HG03378 (cell line): Measurements from ENCODE around the gene ATF6.
"Not testable (repeated sequence)": the region's sequence is repeated elsewhere in the genome, so short reads cannot be mapped to it uniquely, and the experiment has no call there.

Source experiments
- ATAC-seq: cut with Tn5 transposase; IDR thresholded peaks from one replicate; pipeline ENCODE4 v1.9.1; 2021; ENCODE audit warnings: mild to moderate bottlenecking, moderate library complexity; ENCODE audit not compliant: unreplicated experiment

Gene ATF6

DNA sequence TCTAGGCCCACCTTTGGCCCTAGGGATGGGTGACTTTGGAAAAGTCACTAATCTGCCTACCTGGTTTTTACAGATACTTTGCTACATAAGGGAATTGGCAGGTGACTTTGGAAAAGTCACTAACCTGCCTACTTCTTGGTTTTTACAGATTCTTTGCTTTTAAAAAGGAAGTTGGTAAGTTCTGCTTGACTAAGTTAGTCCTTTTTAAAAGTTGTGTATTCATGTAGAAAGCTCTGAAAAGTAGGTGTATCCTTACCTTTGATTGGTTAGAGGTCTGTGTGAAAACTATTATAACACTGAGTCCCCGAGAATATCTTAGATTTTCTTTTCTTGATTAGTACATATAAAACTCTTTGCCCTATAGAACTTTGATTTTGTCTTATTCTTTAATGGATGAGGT, 12.4 kb downstream of the ATF6 start:
- no peak for ATAC-seq

DNA sequence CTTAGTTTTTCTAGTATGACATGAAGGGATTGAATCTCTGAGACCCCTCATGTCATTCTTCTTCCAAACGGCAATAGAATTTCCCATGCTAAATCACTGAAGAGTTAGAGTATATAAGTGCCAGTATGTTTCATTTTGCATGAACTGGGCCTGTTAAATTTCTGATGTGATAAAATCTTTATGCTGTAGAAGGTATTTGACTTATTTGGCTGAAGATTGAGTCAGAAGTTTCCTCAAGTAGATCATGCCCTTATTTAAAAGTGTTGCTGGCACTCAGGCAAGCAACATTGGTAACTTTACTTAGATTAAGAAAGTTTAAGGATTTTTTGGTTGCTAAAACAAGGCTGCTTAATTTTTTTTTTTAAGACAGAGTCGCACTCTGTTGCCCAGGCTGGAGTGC, 13.3 kb downstream of the ATF6 start:
- ATAC-seq, result no peak

DNA sequence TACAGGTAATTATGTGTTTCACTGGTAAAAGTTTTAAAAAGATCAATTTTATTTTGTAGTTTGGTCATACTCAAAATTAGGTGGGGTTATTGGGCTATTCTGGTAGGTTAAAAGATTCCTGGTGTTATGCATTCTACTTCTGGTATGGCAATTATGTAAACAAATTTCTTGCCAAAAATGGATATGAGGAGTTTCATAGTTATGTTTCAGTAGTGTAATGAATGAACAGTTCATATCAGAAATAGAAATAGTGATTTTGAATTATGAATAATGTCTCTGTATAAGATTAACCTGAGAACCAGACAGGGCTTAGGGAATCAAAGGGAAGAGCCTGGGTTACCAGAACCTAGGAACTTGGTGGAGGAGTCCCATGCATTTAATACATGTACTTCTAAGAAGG, 15.9 kb downstream of the ATF6 start:
- ATAC-seq, result no peak

DNA sequence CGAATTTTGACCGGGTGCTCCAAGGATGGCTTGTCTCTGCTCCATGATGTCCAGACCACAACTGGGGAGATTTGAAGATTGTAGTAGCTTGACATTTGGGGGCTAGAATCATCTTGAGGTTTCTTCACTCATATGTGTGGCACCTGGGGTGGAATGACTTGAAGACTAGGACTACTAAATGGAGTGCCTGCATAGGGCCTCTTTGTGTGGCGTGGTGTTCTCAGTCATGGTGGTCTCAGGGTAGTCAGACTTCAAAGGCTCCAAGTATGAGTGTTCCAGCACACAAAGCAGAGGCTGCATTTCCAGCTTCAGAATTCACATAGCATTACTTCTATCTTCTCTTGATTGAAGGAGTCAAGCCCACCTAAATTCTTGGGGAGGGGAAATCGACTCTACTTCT, 16.8 kb downstream of the ATF6 start:
- ATAC-seq, result no peak

DNA sequence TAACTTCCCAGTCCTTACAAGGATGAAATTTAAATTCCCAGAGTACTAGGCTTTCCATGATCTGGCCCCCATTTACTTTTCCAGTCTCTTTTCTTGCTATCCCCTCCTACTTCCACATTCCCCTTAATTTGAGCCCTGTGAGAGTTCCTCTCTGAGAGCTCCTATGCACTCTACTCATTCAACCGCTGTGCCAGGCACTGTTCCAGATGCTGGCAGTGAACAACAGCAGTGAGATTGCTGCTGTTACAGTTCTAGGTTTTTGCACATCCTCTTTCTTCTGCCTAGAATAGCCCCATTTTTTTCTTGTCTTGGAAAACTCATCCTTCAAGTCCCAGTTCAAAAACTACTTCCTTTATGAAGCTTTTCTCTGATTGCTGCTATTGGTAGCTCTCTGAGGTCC, 18.8 kb downstream of the ATF6 start:
- no peak for ATAC-seq

DNA sequence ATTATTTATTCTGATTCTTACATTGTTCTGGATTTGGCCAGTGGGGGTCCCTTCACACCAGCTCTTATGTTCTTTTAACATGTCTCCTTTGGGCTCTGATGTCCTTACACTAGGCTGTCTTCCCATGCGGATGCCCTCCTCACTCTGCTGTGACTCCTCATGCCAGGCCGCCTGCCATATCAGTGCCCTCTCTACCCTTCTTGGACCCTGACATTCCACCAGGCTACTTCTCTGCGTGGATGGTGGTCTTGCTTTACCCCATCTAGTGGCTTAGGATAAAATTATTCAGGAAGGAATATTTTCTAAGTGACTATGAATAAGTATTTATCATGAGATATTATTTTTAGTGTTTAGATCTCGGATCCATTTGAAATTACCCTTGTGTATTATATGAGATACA, 21.2 kb downstream of the ATF6 start:
- no peak for ATAC-seq

DNA sequence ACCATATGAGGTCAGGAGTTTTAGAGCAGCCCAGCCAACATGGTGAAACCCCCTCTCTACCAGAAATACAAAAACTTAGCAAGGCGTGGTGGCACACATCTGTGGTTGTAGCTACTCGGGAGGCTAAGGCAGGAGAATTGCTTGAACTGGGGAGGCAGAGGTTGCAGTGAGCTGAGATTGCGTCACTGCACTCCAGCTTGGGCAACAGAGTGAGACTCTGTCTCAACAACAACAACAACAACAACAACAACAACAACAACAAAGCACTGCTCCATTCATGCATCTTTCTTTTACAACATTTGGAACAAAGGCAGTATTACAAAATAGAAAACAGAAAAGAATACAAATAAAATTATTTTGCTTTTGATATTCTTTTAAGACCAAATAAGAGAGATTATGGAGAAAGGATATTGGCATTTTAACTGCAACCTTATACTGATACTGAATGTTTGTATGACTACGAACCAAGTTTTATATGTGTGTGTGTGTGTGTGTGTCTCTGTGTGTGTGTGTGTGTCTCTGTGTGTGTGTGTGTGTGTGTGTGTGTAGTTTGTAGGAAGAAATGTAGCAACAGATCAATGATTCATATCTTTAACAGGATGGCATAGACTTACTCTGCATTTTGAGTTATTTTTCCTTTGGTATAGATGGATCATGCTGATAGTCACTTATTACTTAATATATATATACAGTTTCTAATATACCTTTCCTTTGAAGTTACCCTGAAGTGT, 24.6 kb downstream of the ATF6 start:
- ATAC-seq, result no peak

DNA sequence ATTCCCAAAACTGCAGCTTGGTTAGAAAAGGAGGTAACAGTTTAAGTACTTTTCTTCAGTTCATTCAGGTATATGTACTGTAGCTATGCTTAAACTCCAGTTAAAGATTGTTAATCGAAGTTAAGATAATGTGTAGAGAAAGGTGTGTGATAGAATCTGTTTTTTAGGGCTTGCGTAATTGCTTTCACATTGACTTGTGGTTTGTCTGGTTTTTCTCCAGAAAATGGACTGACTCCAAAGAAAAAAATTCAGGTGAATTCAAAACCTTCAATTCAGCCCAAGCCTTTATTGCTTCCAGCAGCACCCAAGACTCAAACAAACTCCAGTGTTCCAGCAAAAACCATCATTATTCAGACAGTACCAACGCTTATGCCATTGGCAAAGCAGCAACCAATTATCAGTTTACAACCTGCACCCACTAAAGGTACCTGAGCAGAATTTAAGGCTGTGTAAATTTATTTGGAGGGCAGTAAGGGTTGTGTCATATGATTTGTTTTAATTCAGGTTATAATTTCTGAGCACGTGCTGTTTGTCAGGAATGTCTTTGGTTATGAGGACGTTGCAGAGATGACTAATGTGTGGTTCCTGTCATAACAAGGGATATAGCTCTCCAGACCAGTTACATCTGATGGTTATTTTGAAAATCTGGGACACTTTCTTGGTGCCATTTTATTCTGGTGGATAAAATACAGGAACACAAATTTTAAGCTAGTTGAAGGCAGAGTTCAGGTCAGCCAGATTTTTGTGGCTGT, 26.0 kb downstream of the ATF6 start:
- no peak for ATAC-seq

DNA sequence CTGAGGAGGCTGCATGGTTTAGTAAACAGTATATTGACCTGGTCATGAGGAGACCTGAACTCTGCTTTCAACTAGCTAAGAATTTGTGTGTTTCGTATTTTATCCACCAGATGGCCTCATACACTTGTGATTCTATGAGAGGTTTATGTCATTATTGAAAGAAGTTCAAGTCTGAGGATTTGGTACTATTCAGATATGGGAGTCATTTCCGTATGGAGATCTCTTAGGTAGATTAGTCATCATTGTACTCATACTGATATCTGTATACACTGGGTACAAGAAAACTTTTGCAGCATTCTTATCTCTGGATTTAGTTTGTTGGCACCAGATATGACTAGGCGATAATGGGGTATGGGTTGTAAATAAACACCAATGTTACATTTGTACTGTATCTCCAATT, 26.6 kb downstream of the ATF6 start:
- ATAC-seq, result peak; percentile 81

DNA sequence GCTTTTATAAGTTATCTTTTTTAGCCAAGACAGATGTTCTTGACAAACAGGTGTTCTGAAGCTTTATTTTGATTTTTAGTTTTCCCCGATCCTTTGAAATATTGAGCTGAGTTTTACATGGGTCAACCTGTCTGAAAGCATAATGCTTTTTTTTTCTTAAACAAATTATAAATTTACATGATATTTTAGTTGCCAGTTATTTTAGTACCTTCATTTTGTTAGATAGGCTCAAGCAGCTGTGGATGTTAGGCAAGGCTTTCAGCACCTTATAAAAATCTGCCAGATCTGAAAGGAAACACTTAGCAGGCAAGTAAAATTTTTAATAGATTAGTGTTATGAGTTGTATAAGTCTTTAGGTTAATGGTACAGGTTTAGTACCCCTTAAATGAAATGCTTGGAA, 33.7 kb downstream of the ATF6 start:
- no peak for ATAC-seq

DNA sequence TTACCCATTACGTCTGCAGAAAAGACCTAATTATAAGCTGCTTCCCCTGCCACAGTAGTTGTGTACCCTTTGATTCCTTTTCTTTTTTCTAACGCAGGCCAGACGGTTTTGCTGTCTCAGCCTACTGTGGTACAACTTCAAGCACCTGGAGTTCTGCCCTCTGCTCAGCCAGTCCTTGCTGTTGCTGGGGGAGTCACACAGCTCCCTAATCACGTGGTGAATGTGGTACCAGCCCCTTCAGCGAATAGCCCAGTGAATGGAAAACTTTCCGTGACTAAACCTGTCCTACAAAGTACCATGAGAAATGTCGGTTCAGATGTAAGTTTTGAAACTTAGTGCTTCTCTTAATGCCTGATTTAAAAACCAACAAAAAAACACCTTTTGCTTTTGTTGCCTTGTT, 35.8 kb downstream of the ATF6 start:
- no peak for ATAC-seq

DNA sequence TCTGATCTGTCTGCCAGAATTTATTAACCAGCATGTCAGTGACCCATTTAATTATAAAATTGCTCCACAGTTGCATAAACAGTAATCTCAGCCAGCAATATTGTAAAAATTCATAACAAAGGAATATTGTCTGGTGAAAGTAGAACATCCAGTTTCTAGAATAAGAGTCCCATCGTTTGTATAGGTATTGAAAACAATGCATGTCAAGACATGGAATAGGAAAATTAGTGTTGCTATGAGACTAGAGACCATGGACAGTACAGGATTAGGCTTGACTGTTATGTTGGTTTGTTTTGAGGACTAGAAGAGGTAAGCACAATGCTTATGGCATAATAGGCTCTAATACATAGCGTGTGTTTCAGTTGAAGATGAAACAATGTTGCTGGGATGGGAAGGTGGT, 37.1 kb downstream of the ATF6 start:
- ATAC-seq, result no peak

DNA sequence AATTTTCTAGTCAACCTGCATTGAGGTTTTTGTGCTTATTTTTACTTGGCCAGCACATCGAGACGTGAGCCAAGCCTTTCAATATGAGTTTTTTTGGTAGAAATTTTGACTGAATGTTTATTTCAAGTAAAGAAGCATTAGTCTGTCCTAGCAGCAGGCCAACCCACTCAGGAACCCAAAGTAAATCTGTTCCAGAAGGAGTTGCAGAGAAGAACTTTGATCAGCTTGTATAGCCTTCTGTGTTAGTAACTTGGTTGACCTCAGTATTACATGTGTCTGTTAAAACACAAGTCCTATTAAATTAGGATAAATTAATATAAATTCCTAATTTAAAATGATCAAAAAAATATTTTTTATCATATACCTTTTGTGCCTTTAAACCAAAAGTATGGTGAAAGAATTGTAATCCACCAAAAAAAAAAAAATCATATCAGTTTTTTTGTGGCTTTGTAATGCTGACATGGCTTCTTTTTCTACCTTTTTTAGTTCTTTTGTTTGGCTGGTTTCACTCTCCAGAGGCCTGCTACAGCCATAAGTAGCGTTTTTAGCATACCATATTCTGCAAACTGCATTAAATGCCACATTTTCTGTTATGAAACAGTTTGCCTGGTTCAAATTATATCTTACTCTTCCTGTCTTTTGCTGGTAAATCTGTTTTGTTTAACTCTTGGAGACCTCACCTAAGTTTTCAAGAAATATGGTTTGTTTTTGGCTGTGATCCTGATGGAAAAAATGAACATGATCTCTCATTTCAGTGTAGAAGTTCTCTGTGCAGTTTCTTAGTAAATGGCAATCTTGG, 39.5 kb downstream of the ATF6 start:
- no peak for ATAC-seq

DNA sequence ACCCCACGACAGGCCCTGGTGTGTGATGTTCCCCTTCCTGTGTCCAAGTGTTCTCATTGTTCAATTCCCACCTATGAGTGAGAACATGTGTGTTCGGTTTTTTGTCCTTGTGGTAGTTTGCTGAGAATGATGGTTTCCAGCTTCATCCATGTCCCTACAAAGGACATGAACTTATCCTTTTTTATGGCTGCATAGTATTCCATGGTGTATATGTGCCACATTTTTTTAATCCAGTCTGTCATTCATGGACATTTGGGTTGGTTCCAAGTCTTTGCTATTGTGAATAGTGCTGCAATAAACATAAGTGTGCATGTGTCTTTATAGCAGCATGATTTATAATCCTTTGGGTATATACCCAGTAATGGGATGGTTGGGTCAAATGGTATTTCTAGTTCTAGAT, 43.1 kb downstream of the ATF6 start:
- ATAC-seq, result not testable (repeated sequence)

DNA sequence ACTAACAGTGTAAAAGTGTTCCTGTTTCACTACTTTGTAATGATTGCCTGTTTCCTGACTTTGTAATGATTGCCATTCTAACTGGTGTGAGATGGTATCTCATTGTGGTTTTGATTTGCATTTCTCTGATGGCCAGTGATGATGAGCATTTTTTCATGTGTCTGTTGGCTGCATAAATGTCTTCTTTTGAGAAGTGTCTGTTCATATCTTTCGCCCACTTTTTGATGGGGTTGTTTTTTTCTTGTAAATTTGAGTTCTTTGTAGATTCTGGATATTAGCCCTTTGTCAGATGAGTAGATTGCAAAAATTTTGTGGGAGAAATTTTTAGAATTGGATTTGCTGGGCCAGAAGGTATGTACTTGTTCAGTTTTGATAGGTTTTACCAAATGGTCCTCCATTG, 43.5 kb downstream of the ATF6 start:
- not testable (repeated sequence) for ATAC-seq

DNA sequence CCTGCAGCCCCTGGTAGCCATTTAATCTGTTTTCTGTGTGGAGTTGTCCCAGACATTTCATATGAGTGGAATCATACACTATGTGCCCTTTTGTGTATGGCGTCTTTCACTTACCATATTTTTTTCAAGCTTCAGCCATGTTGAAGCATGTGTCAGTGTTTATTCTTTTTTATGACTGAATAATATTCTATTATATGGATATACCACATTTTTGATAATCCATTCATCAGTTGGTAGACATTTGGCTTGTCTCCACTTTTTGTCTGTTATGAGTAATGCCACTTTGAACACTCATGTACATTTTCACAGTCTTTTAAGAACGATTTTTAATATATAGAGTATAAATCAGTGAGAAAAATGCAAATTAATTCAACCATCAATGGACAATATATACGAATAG, 44.7 kb downstream of the ATF6 start:
- no peak for ATAC-seq

DNA sequence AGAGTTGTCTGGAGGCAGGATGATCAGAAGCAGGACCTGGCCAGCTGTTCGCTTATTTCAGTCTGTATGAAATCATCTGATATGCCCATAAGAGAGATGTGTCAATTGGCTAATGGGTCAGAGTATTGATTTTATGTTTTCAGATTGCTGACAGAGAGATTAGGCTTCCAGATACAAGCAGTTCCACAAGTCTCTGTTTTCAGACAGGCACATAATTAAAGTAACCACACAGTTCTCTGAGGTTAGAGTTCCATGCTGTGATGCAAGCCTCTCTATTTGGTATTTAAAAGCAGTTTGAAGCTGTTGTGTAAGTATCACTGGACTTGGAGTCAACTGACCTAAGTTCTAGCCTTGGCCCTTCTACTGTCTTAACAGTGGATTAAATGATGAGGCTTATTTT, 50.1 kb downstream of the ATF6 start:
- ATAC-seq, result no peak

DNA sequence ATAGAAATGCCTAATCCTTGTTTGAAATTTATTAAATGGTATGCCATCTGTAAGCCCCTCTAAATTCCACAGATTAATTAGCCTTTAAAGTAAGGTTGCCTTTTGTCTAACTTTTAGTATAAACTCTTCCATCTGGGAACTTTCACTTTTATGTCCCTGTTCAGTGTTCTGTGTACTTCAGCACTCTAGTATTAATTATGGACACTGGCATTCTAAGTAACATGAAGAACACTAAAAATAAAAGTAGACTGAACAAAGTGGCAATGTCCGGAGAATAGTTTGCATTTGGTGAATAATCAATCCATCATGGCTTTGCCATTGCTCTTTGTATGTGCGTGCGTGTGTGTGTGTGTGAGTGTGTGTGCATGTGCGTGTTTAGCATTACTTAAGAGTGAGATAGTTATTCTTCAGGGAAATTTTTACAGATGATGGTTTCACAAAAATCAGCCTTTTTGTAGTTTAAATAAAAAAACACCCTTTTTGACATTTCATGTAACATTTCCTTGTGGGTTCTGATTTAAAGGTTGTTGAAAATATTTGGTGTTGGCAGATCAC, 51.1 kb downstream of the ATF6 start:
- no peak for ATAC-seq

DNA sequence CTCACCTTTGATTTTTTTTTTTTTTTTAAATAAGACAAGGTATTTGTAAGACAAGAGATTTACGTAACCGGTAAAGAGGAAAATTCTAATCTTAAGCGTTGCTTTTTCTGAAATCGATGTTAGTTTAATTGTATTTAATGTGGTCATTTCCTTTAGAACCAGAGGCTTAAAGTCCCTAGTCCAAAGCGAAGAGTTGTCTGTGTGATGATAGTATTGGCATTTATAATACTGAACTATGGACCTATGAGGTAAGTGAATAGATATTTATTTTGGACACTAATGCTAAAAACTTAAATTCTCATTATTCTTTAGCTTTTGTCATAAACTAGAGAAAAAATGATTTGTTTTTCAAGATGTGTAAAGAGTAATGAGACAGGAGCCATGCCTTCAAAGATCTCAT, 54.8 kb downstream of the ATF6 start:
- ATAC-seq, result no peak

DNA sequence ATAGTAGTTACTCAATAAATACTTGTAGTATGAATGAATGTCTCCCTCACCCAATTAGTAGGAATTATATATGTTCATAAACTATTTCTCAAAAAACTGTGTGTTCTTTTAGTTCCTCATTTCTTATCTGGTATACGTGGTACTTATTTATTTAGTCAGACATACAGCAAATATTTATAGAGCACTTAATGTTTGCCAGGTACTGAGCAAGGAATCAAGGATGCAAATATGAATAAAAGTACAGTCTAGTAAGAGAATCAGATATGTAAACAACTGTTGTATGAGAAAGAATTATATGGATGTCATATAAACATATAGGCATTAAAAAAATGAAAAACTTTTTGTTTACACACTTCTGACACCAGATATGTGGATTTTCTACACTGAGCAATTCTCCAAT, 58.5 kb downstream of the ATF6 start:
- no peak for ATAC-seq

DNA sequence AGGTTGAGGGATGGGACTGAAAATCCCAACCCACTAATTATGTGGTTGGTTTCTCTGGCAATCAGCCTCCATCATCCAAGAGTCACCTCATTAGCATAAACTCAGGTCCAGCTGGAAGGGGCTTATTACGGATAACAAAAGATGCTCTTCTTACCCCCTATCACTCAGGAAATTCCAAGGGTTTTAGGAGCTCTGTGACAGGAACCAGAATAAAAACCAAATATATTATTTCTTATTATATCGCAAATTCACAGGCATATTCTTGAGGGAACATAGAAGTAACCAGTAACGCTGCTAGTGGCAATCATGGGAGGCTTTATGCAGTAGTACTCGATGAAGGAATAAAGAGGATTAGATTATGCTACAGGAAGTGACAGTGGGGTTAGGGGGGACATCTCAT, 59.7 kb downstream of the ATF6 start:
- no peak for ATAC-seq

DNA sequence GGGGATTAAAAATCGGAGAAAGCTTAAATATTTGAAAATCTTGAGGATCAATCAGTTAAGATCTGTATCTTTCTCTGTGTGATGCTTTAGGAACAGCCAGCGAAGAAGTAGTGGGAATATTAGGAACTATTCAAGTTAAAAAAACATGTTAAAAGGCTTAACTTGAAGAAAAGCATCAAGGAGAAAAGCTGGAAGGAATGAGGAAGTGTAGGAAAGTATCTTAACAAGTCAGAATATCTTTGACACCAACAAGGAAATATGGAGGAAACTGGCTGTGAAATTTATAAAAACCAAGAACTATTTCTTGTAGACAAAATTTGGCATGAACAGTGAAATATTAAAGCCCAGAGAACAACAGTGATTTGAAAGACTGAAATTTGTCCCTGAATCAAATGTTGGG, 60.4 kb downstream of the ATF6 start:
- no peak for ATAC-seq
